Ovary (tissue), 3 donors: Measurements from ENCODE around the gene IFNA1.

Source experiments
- EP300 ChIP-seq: sonication (generic); formaldehyde crosslinking; IDR thresholded peaks from one replicate; pipeline ENCODE4 v1.6.1; 2017; ENCODE audit warnings: antibody characterized with exemption
- POLR2A ChIP-seq: fragments of 450-650 bp; IDR thresholded peaks from one replicate; pipeline ENCODE4 v1.6.1; 2017; ENCODE audit warnings: antibody characterized with exemption, mild to moderate bottlenecking, moderate library complexity
- TF ChIP-seq, protein P1 (sequence below), 3 donors: fragments of 450-650 bp in 2 of 3; fragments of 200-600 bp in 1 of 3; IDR thresholded peaks; one replicate each; pipeline versions ENCODE4 v1.5.1 to v1.8.0; 2016 to 2022; ENCODE audit warnings: antibody characterized with exemption in 3 of 3, mild to moderate bottlenecking in 1 of 3
- donor health status: DM: no; HTN: no; CAD: no.

DNA sequence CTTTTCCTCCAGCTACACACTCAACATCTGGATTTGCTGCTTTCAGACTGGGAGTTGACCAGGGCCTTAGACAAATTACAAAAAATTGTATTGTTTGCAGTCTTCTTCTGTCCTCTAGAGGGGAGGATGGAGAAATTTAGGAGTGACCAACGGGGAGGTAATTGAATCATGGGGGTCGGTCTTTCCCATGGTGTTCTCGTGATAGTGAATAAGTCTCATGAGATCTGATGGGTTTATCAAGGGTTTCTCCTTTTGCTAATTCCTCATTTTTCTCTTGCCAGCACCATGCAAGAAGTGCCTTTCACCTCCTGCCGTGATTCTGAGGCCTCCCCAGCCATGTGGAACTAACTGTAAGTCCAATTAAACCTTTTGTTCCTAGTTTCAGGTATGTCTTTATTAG, 27.1 kb upstream of the IFNA1 start:
- TF ChIP-seq, protein P1, sequence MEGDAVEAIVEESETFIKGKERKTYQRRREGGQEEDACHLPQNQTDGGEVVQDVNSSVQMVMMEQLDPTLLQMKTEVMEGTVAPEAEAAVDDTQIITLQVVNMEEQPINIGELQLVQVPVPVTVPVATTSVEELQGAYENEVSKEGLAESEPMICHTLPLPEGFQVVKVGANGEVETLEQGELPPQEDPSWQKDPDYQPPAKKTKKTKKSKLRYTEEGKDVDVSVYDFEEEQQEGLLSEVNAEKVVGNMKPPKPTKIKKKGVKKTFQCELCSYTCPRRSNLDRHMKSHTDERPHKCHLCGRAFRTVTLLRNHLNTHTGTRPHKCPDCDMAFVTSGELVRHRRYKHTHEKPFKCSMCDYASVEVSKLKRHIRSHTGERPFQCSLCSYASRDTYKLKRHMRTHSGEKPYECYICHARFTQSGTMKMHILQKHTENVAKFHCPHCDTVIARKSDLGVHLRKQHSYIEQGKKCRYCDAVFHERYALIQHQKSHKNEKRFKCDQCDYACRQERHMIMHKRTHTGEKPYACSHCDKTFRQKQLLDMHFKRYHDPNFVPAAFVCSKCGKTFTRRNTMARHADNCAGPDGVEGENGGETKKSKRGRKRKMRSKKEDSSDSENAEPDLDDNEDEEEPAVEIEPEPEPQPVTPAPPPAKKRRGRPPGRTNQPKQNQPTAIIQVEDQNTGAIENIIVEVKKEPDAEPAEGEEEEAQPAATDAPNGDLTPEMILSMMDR (IDR thresholded peaks at IDR 0.05): no peak
- no peak for TF ChIP-seq POLR2A
- TF ChIP-seq EP300: no peak
